T-helper 1 cell treated with Interleukin-12 subunit alpha and Interleukin-12 subunit beta and Interleukin-4 antibody, amounts not matched to agents 30 ng/mL and 1 ng/mL, for 36 hours (primary cell): Measurements from ENCODE around the gene AOX1. TPM values are rescaled to one million over a fixed set of nuclear protein-coding genes. Genes with fewer than 3 reads are reported as not detected.
"Not testable (repeated sequence)": the region's sequence is repeated elsewhere in the genome, so short reads cannot be mapped to it uniquely, and the experiment has no call there.

Source experiments
- intact Hi-C: fragments of 100-400 bp; cut with micrococcal nuclease; formaldehyde crosslinking; loops from one replicate; pipeline ENCODE4 v1.15.1; 2024
- total RNA-seq: library from RNA; stranded (reverse); gene quantifications from 2 replicates; pipeline ENCODE4 v1.2.3, GENCODE V29; 2022

AOX1 gene
- total RNA-seq, 1 donor from 2014 or later, result 0.34 TPM

DNA sequence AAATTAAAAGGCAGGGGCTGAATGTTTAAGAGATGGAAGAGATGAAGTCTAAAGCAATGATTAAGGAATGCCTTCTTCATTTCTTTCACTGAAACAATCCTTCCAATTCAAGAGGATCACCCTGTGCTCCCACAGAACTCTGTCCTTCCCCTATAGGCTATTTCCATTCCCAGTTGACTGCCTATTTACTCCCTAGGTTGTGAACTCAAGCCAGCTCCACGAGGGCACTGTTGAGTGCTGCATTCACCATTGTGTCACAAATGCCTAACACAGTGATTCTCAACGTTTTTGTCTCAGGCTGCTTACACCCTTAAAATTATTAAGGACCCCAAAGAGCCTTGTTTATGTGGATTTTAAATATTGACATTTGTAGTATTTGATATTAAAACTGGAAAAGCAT is 112.4 kb downstream of the AOX1 start:
- intact Hi-C loops, result no loop called here

DNA sequence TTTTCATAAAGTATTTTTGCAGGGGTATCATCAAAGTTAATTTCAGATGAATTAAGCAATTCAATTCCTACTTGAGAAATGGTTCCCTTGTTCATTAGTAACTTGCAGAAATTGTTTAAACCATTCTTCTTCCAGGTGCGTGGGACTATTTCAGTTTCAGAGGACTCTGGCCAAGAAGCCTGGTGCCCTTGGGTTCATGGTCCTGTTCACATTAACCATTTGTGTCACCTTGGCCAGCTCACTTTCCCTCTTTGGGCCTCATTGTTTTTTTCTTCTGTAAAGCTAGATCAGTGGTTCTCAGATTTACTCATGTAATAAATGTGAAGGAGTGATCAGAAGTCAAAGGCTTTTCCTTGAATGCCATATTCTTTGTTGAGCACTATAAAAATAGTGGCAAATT is 113.5 kb downstream of the AOX1 start:
- intact Hi-C loops, result no loop called here

DNA sequence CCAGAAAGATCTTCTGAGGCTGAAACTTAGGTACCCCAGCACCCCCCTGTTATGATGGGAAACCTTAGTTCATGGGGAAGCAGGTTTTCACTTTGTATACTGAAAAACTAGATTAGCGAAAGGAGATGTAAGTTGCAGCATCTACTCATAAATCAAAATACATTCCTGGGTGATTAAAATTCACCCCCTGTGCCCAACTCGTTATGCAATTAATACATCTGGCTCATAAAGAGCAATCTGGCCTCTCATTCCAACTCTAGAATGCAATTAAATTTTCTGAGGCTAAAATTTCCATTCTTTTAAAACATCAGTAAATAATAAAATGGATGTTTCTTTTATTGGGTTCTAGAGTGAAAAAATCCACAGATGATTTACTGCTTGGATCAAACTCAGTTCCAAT is 115.0 kb downstream of the AOX1 start:
- intact Hi-C loops, result loop anchor here (5.0 to 10.0 kb wide), 4 partner anchors 84 to 996 kb away; partner anchors contain the start of gene SPATS2L

DNA sequence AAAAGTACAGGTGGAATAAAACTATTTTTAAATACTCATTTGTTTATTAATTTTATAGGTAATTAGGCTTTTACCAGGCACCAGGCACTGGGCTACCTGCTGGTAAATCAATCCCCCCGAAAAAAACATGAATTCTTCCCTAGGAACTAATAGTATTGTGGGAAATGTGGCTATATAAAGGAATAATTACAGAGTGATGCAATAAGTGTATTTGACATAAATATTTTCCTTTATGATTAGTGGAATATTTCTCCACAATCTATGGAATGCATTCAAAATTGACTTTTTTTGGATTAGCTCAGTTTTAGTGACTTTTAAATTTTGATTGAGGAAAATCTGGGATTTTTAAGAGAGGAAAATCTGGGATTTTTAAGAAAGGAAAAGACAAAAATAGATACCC is 116.2 kb downstream of the AOX1 start:
- intact Hi-C loops, result loop anchor here (2.0 to 10.0 kb wide), 7 partner anchors 85 to 997 kb away; partner anchors contain the start of genes SGO2 and SPATS2L

DNA sequence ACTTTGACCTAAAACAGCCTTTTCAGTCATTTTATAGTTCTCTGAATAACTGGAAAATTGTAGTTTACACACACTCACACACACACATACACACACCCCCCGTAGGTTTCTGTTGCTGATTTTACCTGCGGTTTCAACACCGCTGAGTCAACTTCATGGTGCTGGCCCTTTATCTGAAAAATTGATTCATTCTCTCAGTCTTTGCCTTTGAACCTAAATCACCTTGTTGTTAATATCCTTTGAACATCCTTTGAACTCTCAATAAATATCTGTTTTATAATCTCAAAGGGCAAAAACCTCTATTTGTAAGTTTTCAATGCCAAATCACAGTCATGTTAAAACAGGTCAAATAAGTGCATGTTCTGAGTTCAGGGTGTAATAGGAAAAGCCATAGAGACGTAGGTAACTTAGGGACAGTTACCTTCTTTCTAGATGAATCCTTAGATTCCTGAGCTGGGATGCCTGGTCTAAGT is 116.9 kb downstream of the AOX1 start:
- intact Hi-C loops, result loop anchor here (1.0 to 10.0 kb wide), 11 partner anchors 11 to 998 kb away; partner anchors contain the start of genes SGO2 and SPATS2L

DNA sequence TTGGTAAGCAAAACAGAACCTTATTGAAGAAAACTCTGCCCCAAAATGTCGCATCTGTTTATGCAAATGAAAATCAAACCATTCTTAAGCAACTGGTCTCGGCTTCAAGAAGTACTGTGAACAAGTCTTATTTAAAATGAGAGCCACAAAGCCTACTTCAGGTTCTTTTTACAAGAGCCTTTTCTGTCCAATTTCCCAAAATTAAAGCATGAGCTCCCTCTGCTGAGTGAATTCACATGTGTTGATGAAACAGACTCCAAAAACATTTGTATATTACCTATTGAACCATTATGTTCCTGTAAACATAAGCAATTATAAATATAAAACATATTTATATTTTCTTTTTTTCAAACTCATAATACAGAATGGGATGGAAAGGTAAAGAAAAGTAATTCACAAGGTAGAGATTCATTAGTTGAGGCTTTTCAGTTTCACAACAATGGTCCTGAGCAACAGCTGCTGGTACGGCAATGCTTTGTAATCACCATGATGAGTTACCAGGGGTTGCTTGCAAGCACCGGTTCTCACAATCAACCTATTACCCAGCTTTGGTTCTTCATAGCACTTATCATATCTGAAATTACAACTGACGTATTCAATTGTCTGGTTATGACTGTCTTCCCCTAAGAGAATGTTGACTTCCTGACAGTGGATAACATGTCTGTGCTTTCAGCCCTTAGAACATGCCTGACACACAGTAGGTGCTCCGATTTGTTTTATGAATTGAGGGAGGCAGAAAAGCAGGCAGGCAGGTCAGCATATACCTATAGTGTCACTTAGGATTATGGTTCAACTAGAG is 117.5 kb downstream of the AOX1 start:
- intact Hi-C loops, result loop anchor here (1.0 to 10.0 kb wide), 11 partner anchors 10 to 999 kb away; partner anchors contain the start of genes SGO2 and SPATS2L

DNA sequence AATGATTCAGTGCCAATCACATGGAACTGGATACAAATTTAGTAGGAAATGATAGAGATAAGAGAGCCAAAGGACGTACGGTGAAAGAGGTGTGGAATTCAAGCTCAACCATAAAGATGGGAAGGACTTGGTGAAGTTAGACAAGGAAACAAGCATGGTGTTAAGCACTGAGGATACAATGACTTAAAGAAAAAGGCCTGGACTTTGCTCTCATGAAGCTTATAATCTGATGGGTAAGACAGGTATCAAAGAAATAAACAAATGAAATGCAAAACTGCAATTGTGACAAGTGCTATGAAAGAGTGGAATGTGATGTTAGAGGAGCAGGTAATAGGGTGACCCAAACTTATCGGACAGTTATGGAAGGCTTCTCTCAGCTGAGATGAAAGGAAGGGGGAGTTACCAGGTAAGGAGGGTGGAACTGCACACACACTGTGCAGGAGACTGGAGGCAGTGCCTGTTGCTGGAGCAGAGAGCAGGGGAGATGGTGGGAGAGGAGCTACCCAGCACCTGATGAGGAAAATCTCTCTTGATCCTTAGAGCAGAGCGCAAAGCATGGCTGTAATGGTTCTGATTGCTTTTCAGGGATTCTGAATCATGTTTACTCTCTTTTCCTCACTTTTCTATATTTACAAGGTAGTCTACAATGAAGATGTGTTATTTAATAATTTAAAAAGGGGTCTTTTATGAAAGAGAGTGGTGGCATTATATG is 118.3 kb downstream of the AOX1 start:
- intact Hi-C loops, result loop anchor here (1.0 to 10.0 kb wide), 11 partner anchors 9 to 999 kb away; partner anchors contain the start of genes SGO2 and SPATS2L

DNA sequence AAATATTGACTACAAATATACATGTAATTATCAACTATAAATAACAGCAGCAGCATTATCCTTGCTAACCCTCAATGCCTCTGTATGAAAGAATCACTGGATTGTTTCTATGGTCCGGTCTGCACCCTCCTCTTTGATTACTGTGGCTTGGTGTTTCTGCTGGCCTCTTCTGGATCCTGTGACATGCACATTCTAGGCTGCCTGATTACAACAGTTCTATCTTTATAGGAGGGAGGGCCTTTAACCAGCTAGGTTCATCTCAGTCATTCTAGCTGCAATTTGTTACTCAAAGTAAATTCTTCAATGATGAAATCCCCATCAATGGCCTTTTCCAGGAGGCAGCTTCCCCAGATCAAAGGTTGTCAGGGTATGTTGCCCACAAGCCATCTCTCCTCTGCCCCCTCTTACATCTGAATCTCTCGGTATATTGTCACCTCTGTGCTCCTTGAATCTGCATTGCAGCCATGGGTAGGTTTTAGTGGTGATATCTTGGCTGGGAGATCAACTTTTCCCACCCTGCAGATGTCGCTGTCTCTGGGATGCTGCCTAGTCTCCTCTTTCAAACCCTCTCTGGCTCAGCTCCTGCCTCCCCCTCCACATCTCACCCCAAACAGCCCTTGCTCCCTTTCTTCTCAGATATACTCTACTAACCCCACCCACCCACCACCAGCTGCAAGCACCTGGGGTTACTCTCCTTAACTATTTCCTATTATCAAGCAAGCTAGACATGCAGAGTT is 119.7 kb downstream of the AOX1 start:
- intact Hi-C loops, result loop anchor here (10.0 kb wide), 1 partner anchor 1001 kb away; no protein-coding TSS in a partner anchor

DNA sequence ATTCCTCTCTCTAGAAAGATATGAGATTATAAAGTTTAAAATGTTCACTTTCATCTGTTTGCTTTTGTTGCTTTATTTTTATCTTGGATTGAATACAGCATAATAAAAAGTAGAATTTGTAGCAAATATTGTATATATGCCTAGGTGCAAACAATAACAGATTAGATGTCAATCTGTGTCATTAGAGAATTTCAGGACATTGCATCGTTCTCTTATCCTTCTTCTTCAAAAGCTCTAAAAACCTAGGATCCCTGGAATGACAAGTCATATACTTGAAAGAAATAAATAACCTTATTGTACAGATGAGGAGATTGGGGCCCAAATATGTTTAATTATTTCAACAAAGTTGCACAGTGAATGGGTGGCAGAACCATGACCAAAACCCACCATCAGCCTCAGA is 123.1 kb downstream of the AOX1 start:
- intact Hi-C loops, result loop anchor here (10.0 kb wide), 1 partner anchor 1004 kb away; no protein-coding TSS in a partner anchor

DNA sequence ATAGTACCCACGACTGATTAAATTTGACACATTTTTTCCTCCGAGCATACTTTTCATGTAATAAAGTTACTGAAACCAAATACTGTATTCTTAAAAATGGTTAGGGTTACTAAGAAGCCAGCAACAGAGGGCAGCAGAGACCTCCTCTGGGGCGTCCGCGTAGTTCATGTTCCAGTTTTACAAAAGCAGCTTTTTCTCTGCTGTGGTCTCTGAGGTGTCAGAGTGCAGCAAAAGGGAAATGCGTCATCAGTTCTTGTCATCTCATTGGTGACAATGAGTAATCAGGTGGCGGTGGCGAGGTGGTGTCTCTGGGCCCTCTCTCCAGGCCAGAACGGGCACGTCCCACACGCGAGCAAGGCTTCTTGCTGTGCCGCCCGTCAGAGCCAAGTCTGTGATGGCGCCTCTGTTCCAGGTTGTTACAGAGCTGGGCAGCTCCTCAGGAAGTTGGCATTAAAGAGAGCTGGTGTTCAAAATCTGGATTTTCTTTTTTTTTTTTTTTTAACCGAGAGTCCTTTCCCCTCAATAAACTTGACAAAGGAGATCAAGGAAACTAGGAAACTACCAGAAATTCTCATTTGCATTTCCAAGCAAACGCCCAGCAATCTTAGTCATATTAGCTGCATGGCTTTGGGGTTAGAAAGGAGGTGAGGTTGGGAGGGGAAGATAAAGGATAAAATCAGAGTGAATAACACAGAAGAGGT is 127.3 kb downstream of the AOX1 start:
- intact Hi-C loops, result loop anchor here (1.0 to 5.0 kb wide), 25 partner anchors 10 to 1663 kb away; partner anchors contain the start of genes BMPR2, BZW1, C2orf69 and CLK1

DNA sequence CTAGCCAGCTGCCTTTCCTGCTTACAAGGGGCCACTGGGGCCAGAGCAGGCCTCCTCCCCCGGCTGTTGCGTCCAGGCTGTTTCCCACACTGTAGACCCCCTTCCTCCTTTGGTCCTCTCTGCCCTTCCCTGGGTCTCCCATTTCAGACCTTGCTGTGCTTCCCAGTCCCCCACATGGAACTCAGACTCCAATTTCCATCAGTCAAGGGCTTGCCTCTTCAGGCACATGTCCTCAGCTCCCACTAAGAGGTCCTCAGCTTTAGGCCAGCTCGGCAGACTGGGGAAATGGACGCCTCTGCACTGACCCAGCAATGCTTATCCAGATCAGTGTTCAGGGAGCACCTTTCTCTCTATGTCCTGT is 127.9 kb downstream of the AOX1 start:
- intact Hi-C loops, result loop anchor here (1.0 to 5.0 kb wide), 25 partner anchors 10 to 1663 kb away; partner anchors contain the start of genes BMPR2, BZW1, C2orf69 and CLK1

DNA sequence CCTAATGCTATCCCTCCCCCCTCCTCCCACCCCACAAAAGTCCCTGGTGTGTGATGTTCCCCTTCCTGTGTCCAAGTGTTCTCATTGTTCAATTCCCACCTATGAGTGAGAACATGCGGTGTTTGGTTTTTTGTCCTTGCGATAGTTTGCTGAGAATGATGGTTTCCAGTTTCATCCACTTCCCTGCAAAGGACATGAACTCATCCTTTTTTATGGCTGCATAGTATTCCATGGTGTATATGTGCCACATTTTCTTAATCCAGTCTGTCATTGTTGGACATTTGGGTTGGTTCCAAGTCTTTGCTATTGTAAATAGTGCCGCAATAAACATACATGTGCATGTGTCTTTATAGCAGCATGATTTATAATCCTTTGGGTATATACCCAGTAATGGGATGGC is 129.2 kb downstream of the AOX1 start:
- intact Hi-C loops, result not testable (repeated sequence)

DNA sequence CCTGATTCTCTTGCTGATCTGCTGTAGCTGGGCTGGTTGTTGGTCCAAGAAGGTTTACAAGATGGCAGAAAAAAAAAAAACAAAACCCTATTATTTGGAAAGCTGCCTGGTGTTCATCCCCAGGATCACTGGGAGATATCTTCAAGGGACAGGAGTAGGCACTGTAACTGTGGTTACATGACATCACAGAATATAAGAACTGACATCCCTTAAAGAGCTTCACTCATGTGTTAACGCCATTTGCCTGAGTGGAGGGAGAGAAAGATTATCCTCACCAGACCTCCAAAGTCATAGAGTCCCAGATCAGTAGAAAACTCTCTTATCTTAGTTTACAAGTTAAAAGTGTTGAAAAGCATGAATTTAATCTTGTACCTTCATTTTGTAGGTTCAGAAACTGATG is 130.6 kb downstream of the AOX1 start:
- intact Hi-C loops, result no loop called here

Other genes with a start within 250 kb of the AOX1 start
- 16.2 and 17.4 TPM in 2 replicates for gene KCTD18, start 75.9 kb upstream of the AOX1 start, total RNA-seq
- gene SGO2, start 59.8 kb upstream of the AOX1 start, total RNA-seq, result 26.0 and 27.8 TPM in 2 replicates
- 267 and 276 TPM in 2 replicates for gene BZW1, start 225.9 kb downstream of the AOX1 start, total RNA-seq